ENCODE measurements around the gene CHST15. TPM values are rescaled to one million over a fixed set of nuclear protein-coding genes. Genes with fewer than 3 reads are reported as not detected.

The CHST15 gene
- total RNA-seq, 1 experiment from 2014 or later = 26.7 TPM

DNA sequence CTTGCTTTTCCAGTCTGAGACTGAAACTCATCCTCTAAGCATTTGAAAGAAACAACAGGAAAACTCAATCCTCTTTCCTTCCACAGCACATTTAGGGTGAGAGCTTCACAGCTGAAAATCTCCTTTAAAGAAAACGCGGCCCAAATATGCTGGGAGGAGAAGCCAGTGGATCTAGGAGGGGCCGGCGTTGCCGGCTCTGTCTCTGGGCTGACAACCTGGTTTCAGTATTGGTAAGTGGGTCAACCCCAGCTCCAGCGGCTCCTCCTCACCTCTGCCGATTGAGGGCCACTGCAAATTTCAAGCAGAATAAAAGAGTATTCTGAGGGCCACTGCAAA lies 126.5 kb downstream of the CHST15 start:
- BruUV-seq (replicated peaks) = no TSS peak
- no peak for DNase-seq
- Mint-ChIP-seq H3K4me1 (ENCODE audit: low read depth, unreplicated experiment) (peaks cover 8% of the 10 kb centered on the region), H3K36me3 (ENCODE audit: insufficient read depth, unreplicated experiment) (no peaks in the 10 kb centered on the region), H3K9me3 (ENCODE audit: unreplicated experiment) (peaks cover 9% of the 10 kb centered on the region), H3K4me3 (ENCODE audit: unreplicated experiment) (no peak overlapping the region), H3K27ac (ENCODE audit: unreplicated experiment) (no peak overlapping the region), H3K27me3 (ENCODE audit: insufficient read depth, unreplicated experiment) (peaks cover 16% of the 10 kb centered on the region)
- no peak for TF ChIP-seq CTCF (IDR thresholded peaks at IDR 0.05; ENCODE audit: insufficient read depth in 1 of 2, low read depth in 1 of 2, low read length in 1 of 2, severe bottlenecking in 1 of 2, unreplicated experiment in 1 of 2)
- Histone ChIP-seq H3K9me3 (no peaks in the 10 kb centered on the region), H3K4me3 (ENCODE audit: low read depth, low read length) (no peak overlapping the region), H3K4me1 (no peaks in the 10 kb centered on the region), H3K27me3 (replicated peaks; ENCODE audit: control insufficient read depth, insufficient read depth, low read length) (no peaks in the 10 kb centered on the region), H3K36me3 (ENCODE audit: control insufficient read depth, insufficient read depth, low read length) (no peaks in the 10 kb centered on the region)
- ChIA-PET CTCF (no interaction called here), POLR2A (no interaction called here)
- intact Hi-C loops (cut with micrococcal nuclease; ENCODE audit: unreplicated experiment) = loop anchor here (1.0 to 10.0 kb wide), 3 partner anchors 122 to 385 kb away; no protein-coding TSS in a partner anchor

DNA sequence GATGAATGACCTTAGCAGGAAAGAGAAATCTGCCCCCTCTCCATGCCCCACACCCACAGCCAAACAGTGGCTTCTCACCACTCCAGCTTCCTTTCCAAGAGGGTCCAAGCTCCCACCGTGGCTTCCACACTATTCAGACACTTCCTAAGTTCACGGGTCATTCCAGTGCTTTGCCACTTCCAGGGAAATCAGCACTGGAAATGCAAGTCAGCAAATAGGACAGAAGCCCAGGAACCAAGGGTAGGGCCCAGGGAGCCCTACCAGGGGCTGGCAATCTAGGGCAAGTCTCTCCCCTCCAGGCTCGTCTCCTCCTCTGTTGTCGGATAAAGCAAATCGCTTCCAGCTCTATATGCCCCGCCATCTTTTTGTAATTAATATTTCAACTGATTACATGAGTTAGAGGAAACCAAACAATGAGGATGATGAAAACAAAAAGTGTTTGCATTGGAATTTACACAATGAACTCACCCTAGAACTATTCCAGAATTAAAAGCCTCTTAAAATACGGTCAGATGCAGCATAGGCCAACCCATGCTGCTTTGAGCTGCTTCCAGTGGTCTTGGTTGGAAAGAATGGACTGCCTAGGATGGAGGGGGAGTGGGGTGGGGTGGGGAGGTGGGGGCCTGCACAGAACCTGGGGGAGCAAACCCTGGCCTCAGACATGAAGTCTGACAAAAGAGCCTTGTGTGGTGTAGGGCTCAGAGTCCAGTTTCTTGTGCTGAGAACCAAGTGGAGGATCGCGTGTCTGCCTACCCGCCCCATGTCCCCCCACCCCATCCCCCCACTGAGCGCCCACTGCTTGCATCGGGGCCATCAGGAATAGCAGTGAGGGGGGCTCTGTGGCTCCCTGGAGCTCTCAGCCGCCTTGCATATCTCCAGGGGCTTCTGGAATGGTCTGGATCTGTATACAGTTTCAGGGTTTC lies 127.2 kb downstream of the CHST15 start:
- BruUV-seq (replicated peaks) = no TSS peak
- H3K27me3 Mint-ChIP-seq (ENCODE audit: insufficient read depth, unreplicated experiment) = peaks cover 12% of the 10 kb centered on the region
- H3K36me3 ChIP-seq (ENCODE audit: control insufficient read depth, insufficient read depth, low read length) = no peaks in the 10 kb centered on the region

DNA sequence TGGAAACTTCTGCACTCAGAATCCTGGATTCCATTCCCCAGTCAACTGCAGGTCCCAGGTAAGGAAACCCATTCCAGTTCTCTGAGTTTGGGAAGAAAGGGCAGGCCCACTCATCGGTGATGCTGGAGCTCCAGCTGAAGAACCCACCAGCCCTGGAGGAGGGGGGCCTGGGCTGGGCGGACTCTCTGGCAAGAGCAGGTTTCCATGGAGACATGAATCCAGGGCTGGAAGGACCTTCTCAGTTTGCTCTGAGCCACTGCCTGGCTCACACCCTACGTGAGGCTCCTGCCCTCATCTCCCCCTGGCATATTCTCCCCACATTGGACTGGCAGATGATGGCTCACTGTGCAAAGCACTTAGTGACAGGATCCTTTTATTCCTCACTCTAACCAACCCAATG lies 128.4 kb downstream of the CHST15 start:
- intact Hi-C loops (cut with micrococcal nuclease; ENCODE audit: unreplicated experiment) = loop anchor here (10.0 kb wide), 1 partner anchor 120 kb away; no protein-coding TSS in a partner anchor
- peaks cover 10% of the 10 kb centered on the region for H3K27me3 Mint-ChIP-seq (ENCODE audit: insufficient read depth, unreplicated experiment)
- H3K27ac Mint-ChIP-seq (ENCODE audit: unreplicated experiment) = no peak overlapping the region
- ChIA-PET POLR2A (no interaction called here), CTCF (no interaction called here)
- no peaks in the 10 kb centered on the region for H3K27me3 ChIP-seq (replicated peaks; ENCODE audit: control insufficient read depth, insufficient read depth, low read length)
- no peaks in the 10 kb centered on the region for H3K4me1 ChIP-seq
- no peaks in the 10 kb centered on the region for H3K36me3 ChIP-seq (ENCODE audit: control insufficient read depth, insufficient read depth, low read length)
- no peak for TF ChIP-seq CTCF (IDR thresholded peaks at IDR 0.05; ENCODE audit: insufficient read depth in 1 of 2, low read depth in 1 of 2, low read length in 1 of 2, severe bottlenecking in 1 of 2, unreplicated experiment in 1 of 2)
- no peaks in the 10 kb centered on the region for H3K4me1 Mint-ChIP-seq (ENCODE audit: low read depth, unreplicated experiment)
- no peak overlapping the region for H3K4me3 ChIP-seq (ENCODE audit: low read depth, low read length)
- H3K36me3 Mint-ChIP-seq (ENCODE audit: insufficient read depth, unreplicated experiment) = no peaks in the 10 kb centered on the region
- no peak overlapping the region for H3K4me3 Mint-ChIP-seq (ENCODE audit: unreplicated experiment)
- H3K9me3 ChIP-seq = no peaks in the 10 kb centered on the region
- DNase-seq = no peak
- no peaks in the 10 kb centered on the region for H3K9me3 Mint-ChIP-seq (ENCODE audit: unreplicated experiment)
- BruUV-seq (replicated peaks) = no TSS peak

More for the DNA sequence above, 127.2 kb downstream of the CHST15 start:
- H3K9me3 Mint-ChIP-seq (ENCODE audit: unreplicated experiment) = peaks cover 3% of the 10 kb centered on the region
- H3K4me1 Mint-ChIP-seq (ENCODE audit: low read depth, unreplicated experiment) = peaks cover 1% of the 10 kb centered on the region
- no peaks in the 10 kb centered on the region for H3K4me1 ChIP-seq
- TF ChIP-seq CTCF (IDR thresholded peaks at IDR 0.05; ENCODE audit: insufficient read depth in 1 of 2, low read depth in 1 of 2, low read length in 1 of 2, severe bottlenecking in 1 of 2, unreplicated experiment in 1 of 2) = no peak
- no peaks in the 10 kb centered on the region for H3K36me3 Mint-ChIP-seq (ENCODE audit: insufficient read depth, unreplicated experiment)
- POLR2A ChIA-PET = no interaction called here
- CTCF ChIA-PET = no interaction called here
- no peak overlapping the region for H3K4me3 Mint-ChIP-seq (ENCODE audit: unreplicated experiment)
- no peak overlapping the region for H3K4me3 ChIP-seq (ENCODE audit: low read depth, low read length)
- no peaks in the 10 kb centered on the region for H3K27me3 ChIP-seq (replicated peaks; ENCODE audit: control insufficient read depth, insufficient read depth, low read length)
- intact Hi-C loops (cut with micrococcal nuclease; ENCODE audit: unreplicated experiment) = loop anchor here (10.0 kb wide), 1 partner anchor 121 kb away; no protein-coding TSS in a partner anchor
- DNase-seq = no peak
- H3K9me3 ChIP-seq = no peaks in the 10 kb centered on the region
- H3K27ac Mint-ChIP-seq (ENCODE audit: unreplicated experiment) = no peak overlapping the region

All from Caco-2 (cell line).